ENCODE data around the gene FRMPD2.

DNA sequence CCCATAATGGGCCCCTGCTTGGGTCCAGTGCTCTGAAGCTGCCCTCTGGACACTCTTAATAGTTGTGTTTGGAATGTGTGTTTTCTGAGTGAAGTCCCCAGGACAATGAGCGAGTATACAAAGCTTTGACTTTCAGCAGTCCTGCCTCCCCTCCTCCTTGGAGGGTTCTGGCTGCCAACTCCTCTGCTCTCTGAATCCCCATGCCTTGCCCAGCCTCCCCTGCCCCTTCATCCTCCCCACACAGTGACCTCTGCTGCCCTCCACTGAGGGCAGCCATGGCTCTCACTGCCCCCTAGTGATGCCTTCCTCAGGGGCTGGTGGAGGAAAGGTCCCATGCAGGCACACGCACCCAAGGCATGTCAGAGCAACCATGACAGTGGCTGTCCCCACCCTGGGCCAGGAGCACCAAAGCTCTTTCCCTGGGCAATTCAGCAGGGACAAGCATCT is 40.9 kb downstream of the FRMPD2 start:
- TF ChIP-seq, protein P1, sequence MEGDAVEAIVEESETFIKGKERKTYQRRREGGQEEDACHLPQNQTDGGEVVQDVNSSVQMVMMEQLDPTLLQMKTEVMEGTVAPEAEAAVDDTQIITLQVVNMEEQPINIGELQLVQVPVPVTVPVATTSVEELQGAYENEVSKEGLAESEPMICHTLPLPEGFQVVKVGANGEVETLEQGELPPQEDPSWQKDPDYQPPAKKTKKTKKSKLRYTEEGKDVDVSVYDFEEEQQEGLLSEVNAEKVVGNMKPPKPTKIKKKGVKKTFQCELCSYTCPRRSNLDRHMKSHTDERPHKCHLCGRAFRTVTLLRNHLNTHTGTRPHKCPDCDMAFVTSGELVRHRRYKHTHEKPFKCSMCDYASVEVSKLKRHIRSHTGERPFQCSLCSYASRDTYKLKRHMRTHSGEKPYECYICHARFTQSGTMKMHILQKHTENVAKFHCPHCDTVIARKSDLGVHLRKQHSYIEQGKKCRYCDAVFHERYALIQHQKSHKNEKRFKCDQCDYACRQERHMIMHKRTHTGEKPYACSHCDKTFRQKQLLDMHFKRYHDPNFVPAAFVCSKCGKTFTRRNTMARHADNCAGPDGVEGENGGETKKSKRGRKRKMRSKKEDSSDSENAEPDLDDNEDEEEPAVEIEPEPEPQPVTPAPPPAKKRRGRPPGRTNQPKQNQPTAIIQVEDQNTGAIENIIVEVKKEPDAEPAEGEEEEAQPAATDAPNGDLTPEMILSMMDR (IDR thresholded peaks at IDR 0.05; ENCODE audit: low read length): no peak
- TF ChIP-seq EZH2 (IDR thresholded peaks at IDR 0.05; ENCODE audit: borderline replicate concordance, low read length): no peak
